ENCODE measurements around the gene ACYP2.
"Not testable (repeated sequence)": the region's sequence is repeated elsewhere in the genome, so short reads cannot be mapped to it uniquely, and the experiment has no call there.

ACYP2 gene

DNA sequence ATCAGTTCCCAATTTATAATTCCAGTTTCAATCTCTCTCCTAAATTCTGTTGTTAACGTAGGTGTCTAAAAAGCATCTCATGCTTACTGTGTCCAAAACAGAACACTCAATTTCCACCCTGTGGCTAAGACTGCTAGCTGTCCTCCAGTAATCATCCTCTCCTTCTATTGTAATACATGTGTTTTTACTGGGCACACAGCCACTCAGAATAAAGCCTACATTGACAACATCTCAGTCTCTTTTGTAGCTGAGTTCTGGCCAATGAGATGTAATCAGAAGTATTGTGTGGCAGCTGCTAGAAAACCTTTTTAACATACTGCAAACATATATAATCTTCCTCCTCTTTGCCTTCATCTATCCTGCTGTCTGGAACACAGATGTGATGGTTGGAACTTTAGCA, 170.0 kb downstream of the ACYP2 start:
- TF ChIP-seq, protein P1, sequence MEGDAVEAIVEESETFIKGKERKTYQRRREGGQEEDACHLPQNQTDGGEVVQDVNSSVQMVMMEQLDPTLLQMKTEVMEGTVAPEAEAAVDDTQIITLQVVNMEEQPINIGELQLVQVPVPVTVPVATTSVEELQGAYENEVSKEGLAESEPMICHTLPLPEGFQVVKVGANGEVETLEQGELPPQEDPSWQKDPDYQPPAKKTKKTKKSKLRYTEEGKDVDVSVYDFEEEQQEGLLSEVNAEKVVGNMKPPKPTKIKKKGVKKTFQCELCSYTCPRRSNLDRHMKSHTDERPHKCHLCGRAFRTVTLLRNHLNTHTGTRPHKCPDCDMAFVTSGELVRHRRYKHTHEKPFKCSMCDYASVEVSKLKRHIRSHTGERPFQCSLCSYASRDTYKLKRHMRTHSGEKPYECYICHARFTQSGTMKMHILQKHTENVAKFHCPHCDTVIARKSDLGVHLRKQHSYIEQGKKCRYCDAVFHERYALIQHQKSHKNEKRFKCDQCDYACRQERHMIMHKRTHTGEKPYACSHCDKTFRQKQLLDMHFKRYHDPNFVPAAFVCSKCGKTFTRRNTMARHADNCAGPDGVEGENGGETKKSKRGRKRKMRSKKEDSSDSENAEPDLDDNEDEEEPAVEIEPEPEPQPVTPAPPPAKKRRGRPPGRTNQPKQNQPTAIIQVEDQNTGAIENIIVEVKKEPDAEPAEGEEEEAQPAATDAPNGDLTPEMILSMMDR (IDR thresholded peaks at IDR 0.05) = no peak
- no peak overlapping the region for H3K27ac Mint-ChIP-seq

DNA sequence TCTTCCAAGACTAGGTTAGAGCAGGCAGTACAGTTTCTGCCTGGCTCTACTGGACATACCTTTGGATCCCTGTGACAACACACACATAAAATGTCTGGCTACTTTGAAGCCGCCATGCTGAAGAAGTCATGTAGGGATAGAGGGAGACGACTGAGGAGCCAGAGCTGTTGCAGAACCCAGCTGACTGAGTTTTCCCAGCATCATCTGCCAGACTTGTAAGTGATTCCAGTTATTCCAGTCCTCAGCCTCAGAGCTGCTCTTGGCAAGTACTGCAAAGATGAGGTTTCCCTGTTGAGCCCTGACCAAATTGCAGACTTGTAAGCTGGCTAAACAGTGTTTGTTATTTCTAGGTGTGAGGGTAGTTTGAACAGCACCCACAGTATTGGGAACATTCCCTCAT, 172.1 kb downstream of the ACYP2 start:
- H3K9me3 Mint-ChIP-seq = no peaks in the 10 kb centered on the region
- no peaks in the 10 kb centered on the region for H3K36me3 Mint-ChIP-seq (ENCODE audit: low read depth)
- peaks cover 22% of the 10 kb centered on the region for H3K4me1 Mint-ChIP-seq
- H3K27ac Mint-ChIP-seq = no peak overlapping the region
- DNase-seq = no peak
- H3K27me3 Mint-ChIP-seq (ENCODE audit: low read depth, poor library complexity) = peaks cover 28% of the 10 kb centered on the region
- H3K4me3 Mint-ChIP-seq = no peak overlapping the region
- TF ChIP-seq, protein P1 (IDR thresholded peaks at IDR 0.05) = no peak

More for the DNA sequence above, 170.0 kb downstream of the ACYP2 start:
- Mint-ChIP-seq H3K4me1 (peaks cover 18% of the 10 kb centered on the region), H3K36me3 (ENCODE audit: low read depth) (no peaks in the 10 kb centered on the region), H3K4me3 (no peak overlapping the region), H3K9me3 (no peaks in the 10 kb centered on the region), H3K27me3 (ENCODE audit: low read depth, poor library complexity) (peaks cover 16% of the 10 kb centered on the region)
- no peak for DNase-seq

DNA sequence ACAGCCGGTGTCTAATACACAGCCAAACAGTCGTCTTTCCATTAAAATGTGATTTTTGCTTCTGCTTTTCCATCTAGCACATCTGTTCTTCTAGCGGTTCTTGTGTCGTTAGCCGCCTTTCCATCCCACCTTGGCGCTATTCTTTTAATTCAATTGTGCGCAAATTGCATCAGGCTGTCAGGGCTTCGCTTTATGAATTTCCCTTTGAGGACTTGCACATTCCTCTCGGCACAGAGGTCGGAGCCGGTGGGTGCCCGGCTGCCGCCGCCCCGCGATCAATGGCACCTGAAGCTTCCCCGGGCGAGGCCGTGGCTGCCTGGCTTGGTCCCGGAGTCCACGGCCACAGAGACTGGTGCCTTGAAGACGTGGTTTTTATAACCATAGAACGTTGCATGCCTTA, 174.5 kb downstream of the ACYP2 start:
- Mint-ChIP-seq H3K9me3 (no peaks in the 10 kb centered on the region), H3K27me3 (ENCODE audit: low read depth, poor library complexity) (peaks cover 28% of the 10 kb centered on the region), H3K27ac (no peak overlapping the region)

GRCh38 chr2:54290356-54291025, 175.1 kb downstream of the ACYP2 start:
- DNase-seq = no peak
- Mint-ChIP-seq H3K9me3 (no peaks in the 10 kb centered on the region), H3K4me1 (peaks cover 14% of the 10 kb centered on the region), H3K4me3 (no peak overlapping the region), H3K27me3 (ENCODE audit: low read depth, poor library complexity) (peaks cover 28% of the 10 kb centered on the region), H3K27ac (no peak overlapping the region), H3K36me3 (ENCODE audit: low read depth) (no peaks in the 10 kb centered on the region)
- TF ChIP-seq, protein P1 (IDR thresholded peaks at IDR 0.05) = no peak

More for the DNA sequence above, 174.5 kb downstream of the ACYP2 start:
- no peaks in the 10 kb centered on the region for H3K36me3 Mint-ChIP-seq (ENCODE audit: low read depth)
- no peak overlapping the region for H3K4me3 Mint-ChIP-seq
- peaks cover 15% of the 10 kb centered on the region for H3K4me1 Mint-ChIP-seq
- TF ChIP-seq, protein P1 (IDR thresholded peaks at IDR 0.05) = no peak
- DNase-seq = no peak

DNA sequence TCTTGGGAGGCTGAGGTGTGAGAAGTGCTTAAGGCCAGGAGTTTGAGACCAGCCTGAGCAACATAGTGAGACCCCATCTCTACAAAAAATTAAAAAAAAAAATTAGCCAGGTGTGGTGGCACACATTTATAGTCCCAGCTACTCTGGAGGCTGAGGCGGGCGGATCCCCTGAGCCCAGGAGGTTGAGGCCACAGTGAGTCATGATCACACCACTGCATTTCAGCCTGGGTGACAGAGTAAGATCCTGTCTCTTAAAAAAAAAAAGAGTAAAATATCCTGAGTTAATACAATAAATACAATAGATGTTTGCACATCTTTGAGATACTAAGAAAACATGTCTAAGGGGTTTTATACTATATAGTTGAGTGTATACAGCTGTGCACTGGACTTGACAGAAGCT, 179.2 kb downstream of the ACYP2 start:
- H3K4me1 Mint-ChIP-seq = peaks cover 27% of the 10 kb centered on the region
- not testable (repeated sequence) for H3K36me3 Mint-ChIP-seq (ENCODE audit: low read depth); H3K9me3 Mint-ChIP-seq; H3K4me3 Mint-ChIP-seq; DNase-seq; H3K27ac Mint-ChIP-seq
- H3K27me3 Mint-ChIP-seq (ENCODE audit: low read depth, poor library complexity) = peaks cover 17% of the 10 kb centered on the region

DNA sequence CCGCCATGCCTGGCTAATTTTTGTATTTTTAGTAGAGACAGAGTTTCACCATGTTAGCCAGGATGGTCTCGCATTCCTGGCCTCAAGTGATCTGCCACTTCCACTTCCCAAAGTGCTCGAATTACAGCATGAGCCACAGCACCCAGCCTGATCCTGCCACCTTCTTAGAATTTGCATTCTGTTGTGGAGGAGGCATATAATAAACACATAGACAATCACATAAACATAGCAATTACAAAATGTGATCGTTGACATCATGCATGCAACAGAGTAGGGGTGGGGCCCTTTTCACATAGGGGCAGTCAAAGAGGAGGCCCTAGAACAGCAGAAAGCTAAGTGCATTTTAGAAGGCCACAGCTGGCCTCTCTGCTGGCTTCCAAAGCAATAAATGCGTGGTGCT, 180.5 kb downstream of the ACYP2 start:
- H3K4me1 Mint-ChIP-seq = peaks cover 31% of the 10 kb centered on the region
- H3K27me3 Mint-ChIP-seq (ENCODE audit: low read depth, poor library complexity) = peaks cover 11% of the 10 kb centered on the region
- no peaks in the 10 kb centered on the region for H3K36me3 Mint-ChIP-seq (ENCODE audit: low read depth)
- no peak overlapping the region for H3K4me3 Mint-ChIP-seq
- TF ChIP-seq, protein P1 (IDR thresholded peaks at IDR 0.05) = no peak
- peak; percentile 22 for DNase-seq
- H3K27ac Mint-ChIP-seq = peak overlapping the region; percentile 84
- no peaks in the 10 kb centered on the region for H3K9me3 Mint-ChIP-seq
